ENCODE data around the gene CAMK1D.

DNA sequence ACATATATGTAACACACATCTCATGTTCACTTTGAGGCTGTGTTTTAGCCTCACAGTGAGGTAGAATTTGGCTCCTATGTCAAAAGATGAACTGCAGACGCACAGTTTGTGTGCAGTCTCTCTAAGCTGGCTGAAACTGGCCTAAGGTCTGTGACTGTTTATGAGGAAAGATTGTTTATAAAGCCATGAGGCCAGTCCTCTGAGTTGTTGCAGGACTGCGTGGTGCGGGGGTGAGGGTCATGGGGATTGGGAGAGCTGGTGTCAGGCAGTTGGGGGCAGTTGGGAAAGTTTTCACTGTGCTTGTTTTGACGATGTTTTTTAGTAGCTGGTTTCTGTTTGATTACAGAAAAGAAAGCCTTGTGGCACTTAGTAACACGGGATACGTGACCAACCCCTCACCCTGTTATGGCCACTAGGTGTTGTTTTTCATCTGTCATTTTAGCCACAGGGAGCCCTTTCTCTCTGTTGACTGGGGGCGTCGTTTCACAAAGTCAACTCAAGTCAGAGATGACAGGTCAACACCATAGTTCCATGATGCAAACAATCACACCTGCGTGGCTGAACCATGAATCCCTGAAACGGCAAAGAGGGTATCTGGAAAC lies 341.3 kb downstream of the CAMK1D start:
- TF ChIP-seq, protein P1, sequence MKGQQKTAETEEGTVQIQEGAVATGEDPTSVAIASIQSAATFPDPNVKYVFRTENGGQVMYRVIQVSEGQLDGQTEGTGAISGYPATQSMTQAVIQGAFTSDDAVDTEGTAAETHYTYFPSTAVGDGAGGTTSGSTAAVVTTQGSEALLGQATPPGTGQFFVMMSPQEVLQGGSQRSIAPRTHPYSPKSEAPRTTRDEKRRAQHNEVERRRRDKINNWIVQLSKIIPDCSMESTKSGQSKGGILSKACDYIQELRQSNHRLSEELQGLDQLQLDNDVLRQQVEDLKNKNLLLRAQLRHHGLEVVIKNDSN (IDR thresholded peaks at IDR 0.05; ENCODE audit: borderline replicate concordance, low read depth): no peak
- TF ChIP-seq, protein P2, sequence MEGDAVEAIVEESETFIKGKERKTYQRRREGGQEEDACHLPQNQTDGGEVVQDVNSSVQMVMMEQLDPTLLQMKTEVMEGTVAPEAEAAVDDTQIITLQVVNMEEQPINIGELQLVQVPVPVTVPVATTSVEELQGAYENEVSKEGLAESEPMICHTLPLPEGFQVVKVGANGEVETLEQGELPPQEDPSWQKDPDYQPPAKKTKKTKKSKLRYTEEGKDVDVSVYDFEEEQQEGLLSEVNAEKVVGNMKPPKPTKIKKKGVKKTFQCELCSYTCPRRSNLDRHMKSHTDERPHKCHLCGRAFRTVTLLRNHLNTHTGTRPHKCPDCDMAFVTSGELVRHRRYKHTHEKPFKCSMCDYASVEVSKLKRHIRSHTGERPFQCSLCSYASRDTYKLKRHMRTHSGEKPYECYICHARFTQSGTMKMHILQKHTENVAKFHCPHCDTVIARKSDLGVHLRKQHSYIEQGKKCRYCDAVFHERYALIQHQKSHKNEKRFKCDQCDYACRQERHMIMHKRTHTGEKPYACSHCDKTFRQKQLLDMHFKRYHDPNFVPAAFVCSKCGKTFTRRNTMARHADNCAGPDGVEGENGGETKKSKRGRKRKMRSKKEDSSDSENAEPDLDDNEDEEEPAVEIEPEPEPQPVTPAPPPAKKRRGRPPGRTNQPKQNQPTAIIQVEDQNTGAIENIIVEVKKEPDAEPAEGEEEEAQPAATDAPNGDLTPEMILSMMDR (IDR thresholded peaks at IDR 0.05): no peak
- TF ChIP-seq POLR2AphosphoS5 (IDR thresholded peaks at IDR 0.05; ENCODE audit: low read depth, low read length) (no peak), CHD2 (IDR thresholded peaks at IDR 0.05; ENCODE audit: low read length, partially characterized antibody) (no peak), ELF1 (IDR thresholded peaks at IDR 0.05) (no peak), EZH2phosphoT487 (IDR thresholded peaks at IDR 0.05; ENCODE audit: borderline replicate concordance, low read depth) (no peak), RAD21 (IDR thresholded peaks at IDR 0.05; ENCODE audit: low read length) (no peak), NRF1 (IDR thresholded peaks at IDR 0.05; ENCODE audit: low read depth, low read length) (no peak), GATA2 (CRISPR knock-in tag; IDR thresholded peaks at IDR 0.05) (no peak), MXI1 (IDR thresholded peaks at IDR 0.05; ENCODE audit: low read depth, low read length) (no peak), GABPA (IDR thresholded peaks at IDR 0.05; ENCODE audit: low read depth) (no peak), RCOR1 (IDR thresholded peaks at IDR 0.05; ENCODE audit: low read length) (no peak)
- TF ChIP-seq, protein P3, sequence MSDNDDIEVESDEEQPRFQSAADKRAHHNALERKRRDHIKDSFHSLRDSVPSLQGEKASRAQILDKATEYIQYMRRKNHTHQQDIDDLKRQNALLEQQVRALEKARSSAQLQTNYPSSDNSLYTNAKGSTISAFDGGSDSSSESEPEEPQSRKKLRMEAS (IDR thresholded peaks at IDR 0.05; ENCODE audit: low read depth): no peak

Data from SK-N-SH (cell line).